ENCODE results near the gene DNALI1.

GRCh38 chr1:37515185-37516034 is 41.3 kb upstream of the DNALI1 start:
- TF ChIP-seq POLR2A (IDR thresholded peaks at IDR 0.05): no peak
- TF ChIP-seq, protein P1, sequence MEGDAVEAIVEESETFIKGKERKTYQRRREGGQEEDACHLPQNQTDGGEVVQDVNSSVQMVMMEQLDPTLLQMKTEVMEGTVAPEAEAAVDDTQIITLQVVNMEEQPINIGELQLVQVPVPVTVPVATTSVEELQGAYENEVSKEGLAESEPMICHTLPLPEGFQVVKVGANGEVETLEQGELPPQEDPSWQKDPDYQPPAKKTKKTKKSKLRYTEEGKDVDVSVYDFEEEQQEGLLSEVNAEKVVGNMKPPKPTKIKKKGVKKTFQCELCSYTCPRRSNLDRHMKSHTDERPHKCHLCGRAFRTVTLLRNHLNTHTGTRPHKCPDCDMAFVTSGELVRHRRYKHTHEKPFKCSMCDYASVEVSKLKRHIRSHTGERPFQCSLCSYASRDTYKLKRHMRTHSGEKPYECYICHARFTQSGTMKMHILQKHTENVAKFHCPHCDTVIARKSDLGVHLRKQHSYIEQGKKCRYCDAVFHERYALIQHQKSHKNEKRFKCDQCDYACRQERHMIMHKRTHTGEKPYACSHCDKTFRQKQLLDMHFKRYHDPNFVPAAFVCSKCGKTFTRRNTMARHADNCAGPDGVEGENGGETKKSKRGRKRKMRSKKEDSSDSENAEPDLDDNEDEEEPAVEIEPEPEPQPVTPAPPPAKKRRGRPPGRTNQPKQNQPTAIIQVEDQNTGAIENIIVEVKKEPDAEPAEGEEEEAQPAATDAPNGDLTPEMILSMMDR (IDR thresholded peaks at IDR 0.05): no peak

Measured in transverse colon (tissue), 3 donors.